ENCODE results near the gene GPR158.
A peak's percentile ranks its signal among the peaks of the same experiment; 100 is the strongest.

Gene GPR158

DNA sequence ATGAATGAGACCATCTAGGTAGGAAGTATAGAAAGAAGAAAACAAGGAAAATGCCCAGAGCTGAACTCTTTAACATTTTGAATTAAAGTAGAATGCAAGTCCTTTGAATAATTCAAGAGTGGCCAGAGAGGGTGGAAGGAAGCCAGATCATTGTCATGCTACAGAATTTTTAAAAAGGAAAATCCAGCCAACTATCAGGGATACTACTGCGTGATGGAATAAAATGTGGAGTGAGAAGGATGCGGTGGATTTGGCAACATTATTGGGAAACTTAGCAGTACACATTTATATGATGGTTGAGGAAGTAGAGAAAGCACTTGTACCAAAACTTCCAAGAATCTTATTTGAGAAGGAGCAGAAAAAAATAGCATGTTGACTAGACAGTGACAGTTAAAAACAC lies 261.6 kb downstream of the GPR158 start:
- DNase-seq = no peak

DNA sequence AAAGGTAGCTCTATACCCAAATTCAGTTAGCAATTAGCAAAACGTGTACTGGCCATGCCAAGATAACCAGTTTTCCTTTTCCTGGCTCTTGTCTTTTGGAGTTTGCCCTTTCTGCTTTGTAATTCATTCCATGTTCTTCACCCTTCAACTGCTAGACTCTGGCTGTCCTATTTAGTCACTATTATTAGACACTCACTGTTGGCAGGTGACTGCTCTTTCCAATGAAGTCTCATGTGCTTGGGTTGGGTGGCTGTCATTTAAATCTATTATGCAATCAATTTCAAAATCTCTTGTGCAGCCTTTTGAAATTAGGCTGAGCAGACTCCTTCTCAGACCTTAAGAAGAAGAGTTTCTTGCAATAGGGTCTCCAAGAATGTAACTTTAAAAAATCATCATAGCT lies 266.5 kb downstream of the GPR158 start:
- DNase-seq = no peak

DNA sequence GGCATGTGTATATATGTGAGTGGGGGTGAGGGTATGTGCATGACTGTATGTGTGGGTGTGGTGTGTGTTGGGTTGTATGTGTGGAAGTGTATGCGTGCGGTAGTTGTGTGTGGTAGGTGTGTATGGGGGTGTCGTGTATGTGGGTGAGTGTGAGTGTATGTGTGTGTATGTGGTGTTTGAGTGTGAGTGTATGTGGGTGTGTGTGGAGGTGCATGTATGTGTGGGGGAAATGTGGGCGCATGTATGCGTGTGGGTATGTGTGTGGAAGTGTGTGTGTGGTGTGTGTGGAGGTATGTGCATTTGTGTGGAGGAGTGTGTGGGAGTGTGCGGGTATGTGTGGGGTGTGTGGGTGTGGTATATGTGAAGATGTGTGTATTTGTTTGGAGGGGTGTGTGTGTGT lies 269.5 kb downstream of the GPR158 start:
- no peak for DNase-seq

DNA sequence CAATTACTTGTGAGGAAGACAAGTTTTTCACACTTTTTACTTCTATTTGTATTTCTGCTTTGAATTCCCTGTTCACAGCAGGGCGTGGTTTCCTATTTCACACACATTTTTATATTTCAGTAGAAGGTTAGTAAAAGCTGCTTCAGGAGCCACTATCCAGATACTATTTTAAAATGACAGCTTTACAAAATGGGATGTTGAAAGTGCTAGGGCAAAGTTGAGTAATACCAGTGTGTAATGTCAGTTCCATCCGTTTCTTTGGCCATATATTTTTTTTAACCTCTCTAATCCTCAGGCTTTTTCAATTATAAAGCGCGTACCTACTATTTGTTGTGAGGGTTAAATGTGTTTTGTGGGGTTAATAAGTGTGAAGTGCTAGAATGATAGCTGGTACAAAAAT lies 276.6 kb downstream of the GPR158 start:
- DNase-seq = no peak

DNA sequence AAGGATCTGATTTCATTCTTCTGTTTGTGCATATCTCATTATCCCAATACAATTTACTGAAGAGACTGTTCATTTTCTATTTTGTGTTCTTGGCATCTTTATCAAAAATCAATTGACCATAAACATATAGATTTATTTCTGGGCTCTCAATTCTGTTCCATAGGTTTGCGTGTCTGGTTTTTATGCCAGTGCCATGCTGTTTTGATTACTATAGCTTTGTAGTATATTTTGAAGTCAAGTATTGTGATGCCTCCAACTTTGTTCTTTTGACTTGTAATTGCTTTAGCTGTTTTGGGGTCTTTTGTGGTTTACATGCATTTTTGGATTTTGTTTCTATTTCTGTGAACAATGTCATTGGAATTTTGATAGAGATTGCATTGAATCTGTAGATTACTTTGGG lies 278.8 kb downstream of the GPR158 start:
- no peak for DNase-seq

DNA sequence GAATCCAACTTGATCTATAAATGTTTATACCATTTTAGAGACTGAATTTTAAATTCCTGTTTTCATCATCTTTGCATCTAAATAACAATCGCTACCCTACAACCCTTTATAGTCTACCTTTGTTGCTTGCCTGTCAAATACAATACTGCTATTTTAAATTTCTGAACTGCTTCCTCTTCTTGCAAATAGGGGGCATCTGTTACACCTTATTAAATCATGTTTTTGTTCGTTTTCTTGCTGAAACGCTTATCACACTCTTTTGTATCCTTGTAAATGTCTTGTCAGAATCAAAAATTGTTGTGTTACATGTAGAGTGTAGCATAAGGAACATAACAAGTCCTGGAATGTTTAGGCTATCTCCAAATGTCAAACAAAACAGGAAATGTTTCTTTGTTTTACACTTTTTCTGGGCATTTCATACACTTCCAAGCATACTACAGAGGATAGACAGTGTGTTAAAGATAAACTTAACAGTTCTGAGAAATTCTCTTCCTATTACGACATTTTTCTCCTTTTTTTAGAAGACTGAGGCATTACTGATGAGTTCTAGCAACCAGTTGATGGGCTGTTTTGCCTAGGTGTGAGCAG lies 281.3 kb downstream of the GPR158 start:
- no peak for DNase-seq

DNA sequence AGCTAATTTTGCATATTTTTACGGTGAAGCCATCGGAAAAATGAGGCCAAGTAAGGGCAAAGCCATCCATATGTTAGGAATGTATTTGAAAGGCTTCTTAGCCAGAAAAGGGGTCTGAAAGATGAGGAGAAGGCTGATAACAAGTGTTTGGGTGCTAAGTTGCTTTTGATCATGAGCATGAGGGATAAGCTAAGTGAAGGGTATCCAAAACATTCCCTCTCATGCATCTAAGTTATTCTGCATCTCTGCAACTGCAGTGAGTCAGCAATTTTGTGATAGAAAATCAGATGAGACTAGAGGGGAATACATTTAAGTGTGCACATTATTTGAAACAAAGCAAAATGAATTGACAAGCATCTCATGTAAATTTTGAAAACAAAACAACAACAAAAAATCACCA lies 282.8 kb downstream of the GPR158 start:
- no peak for DNase-seq

DNA sequence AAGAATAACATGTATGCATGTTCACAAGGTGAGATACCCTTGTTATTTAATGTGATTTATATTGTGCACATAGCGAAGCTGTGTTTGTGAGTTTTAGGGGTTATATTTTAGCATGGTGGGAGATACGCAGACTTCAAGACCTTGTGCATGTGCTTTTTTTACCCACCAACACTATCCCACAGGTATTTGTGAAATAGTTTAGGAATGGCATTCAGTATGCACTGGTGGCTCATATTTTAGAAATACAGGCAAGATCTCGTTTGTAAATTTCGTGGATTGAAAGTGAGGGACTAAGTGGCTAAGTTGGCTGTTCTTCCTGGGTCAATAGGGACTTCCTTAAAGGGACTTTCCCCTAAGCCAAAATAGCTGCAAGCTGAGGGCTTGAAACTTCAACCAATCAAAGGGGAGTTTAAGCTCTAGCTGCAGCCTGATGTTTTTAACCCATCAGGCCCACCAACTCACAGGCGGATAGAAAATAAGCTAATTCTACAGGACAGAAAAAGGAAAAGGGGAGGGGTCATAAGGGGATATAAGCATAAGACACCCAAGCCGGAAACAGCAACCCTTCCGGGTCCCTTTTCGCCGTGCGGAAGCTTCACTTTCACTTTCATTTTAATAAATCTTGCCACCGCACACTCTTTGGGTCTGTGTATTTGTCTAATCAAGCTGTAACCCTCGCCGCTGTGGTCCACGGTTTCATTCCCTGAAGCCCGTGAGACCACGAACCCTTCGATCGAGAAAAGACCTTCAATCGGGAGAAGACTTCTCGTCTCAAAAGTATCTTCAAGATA lies 291.0 kb downstream of the GPR158 start:
- no peak for DNase-seq

DNA sequence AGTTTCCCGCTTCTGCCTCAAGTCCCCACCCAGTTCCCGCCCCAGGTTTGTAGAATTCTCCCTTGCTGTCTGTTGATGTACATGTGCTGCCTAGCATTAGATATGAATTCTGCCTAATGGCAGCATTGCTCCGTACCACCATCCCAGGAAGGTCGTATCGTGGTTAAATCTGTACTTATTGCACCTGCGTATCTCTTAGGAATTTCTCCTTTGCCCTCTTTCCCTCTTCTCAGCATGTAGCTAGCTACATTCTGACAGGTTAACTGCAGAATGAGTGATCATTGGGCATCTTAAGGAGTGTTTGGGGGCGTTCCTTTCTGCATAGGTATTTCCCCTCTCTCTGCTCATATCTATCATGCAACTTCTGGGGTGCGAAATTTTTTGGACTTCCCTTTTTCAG lies 293.1 kb downstream of the GPR158 start:
- no peak for DNase-seq

DNA sequence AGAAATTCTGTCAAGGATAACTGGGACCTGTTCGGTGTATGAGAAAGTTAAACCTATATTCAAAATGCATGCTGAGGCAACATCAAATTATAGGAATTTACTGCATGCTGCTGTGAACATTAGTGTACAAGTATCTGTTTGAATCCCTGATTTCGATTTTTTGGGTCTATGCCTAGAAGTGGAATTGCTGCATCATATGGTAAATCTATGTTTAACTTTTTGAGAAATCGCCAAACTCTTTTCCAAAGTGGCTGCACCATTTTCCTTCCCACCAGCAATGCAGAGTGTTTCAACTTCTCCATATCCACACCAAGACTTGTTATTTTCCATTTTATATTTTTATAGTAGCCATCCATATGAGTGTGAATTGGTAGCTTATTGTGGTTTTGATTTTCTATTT lies 306.7 kb downstream of the GPR158 start:
- no peak for DNase-seq

DNA sequence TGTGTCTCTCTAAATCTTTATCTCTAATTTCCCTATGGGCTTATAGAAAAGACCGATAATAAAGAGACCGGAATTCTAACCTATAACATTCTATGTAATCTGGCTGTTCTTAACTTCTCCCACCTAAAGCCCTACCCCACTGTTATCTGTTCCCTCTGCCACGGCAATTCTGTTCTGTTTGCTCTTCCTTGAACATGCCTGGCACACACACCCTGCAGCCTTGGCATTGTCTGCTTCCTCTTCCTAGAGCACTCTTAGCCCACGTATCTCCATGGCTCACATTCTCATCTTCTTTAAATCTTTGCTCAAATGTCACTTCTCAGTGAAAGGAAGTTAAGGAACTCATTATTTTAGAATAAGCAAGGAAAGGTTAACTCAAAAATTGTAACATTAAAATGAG lies 309.2 kb downstream of the GPR158 start:
- DNase-seq = no peak

DNA sequence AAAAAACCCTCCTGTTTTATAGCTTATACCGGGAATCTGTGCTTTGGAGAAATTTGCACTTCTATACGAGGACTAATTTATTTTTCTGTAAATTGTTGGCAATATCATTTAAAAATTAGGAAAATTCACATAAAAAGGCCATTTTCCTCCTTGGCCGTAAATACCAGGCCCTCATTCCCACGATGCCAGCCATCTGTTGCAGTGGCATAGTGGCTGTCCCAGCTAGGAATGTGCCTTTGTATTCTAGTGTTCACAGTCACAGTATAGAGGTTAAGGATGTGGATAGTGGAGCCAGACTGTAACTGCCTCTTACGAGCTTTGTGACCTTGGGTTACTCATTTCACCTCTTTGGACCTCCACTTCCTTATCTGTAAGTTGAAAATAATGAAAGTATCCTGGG lies 312.5 kb downstream of the GPR158 start:
- DNase-seq = no peak

DNA sequence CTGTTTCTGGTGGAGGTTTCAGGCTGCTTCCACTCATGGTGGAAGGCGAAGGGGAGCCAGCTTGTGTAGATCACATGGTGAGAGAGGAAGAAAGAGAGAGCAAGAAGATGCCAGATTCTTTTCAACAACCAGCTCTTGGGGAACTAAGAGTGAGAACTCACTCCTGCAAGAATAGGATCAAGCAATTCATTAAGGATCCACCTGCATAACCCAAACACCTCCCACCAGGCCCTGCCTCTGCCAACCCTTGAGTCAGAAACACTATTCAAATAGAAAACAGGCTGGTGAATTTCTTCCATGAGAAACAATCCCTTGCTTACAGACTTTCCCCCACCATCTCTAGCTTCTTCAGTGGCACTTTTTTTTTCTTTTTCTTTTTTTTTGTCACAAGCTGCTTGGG lies 317.2 kb downstream of the GPR158 start:
- no peak for DNase-seq

DNA sequence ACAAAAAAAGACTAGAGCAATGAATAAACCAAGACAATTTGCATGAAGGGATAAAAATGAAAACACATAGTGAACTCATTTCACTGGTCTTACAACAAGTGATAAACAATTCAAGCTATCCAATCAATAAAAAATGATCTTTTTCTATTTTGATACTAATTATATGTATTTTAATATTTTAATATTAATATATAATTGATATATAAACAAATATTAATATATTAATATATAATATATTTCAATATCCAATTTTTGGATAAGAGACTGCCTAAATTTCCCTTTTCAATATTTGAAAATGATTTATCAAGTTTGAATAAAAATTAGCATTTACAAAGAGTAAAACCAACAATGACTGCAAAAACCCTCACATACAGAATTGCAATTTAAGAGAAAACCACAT lies 317.9 kb downstream of the GPR158 start:
- DNase-seq = no peak

DNA sequence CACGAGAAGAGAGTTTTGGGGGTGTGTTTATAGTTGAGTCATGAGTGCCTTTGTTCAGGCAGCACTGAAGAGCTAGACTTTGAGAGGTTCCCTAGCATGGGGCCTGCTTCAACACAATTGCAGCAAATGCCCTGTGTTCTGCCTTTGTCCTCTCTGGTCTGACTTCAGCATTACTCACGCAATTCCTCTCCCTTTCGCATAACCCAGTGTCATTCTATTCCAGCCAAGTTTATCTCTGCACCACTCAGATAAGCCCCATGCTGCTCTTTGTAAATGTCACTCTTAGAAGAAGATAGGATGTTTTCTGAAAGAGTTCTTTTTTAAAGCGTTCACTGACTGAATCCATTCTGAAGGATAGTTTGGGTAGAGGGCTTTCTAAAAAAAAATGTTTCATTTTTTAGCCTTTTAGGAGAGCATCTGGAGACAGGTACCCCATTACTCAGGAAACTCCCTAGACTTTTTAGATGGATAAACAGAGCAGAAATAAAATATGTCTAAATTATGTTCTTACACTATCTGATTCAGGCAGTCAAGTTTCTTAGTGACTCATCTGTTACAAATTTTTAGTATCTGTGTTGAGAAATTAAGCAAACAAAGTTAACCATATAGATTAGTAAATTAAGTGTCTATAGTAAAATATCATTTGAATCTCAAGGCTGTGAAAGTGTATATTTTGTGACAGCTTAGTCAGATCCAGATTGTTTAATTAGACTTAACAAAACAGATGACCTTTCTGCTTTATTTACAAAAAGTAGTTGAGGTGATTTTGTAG lies 318.5 kb downstream of the GPR158 start:
- DNase-seq = peak; percentile 4

DNA sequence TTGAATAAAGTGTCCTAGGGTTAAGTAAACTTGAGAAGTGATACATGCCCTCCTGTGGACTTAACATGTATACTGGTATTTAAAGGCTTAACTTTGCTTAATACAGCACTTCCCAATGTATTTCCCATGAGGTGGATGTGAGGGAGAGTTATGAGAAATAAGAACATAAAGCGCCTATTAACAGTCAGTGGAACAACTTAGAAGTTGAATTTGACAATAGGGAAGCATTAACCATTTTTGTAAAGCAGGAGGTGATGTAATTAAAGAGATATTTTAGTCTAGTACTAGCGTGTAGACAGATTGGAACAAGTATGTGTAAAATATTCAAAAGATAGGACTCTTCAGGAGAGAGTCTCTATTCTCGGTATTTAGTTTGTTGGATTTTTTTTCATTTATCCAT lies 322.4 kb downstream of the GPR158 start:
- no peak for DNase-seq

DNA sequence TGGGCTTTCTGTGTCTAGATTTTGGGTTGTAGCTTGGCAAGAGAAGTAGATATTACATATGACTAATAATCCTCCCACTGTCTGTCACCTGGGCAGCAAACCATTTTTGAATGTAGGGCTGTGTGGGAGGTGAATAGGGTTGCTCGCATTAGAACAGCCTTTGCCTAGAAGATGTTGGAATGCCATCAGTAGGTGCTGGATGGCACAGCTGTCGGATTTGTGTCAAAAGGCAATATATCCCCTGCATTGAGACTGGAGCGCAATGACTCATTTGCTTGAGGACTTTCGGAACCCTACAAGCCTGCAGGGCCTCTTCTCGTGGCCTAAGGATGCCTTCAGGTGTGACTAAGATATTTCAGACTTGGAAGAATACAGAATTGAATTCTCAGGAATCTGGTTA lies 323.8 kb downstream of the GPR158 start:
- DNase-seq = no peak

DNA sequence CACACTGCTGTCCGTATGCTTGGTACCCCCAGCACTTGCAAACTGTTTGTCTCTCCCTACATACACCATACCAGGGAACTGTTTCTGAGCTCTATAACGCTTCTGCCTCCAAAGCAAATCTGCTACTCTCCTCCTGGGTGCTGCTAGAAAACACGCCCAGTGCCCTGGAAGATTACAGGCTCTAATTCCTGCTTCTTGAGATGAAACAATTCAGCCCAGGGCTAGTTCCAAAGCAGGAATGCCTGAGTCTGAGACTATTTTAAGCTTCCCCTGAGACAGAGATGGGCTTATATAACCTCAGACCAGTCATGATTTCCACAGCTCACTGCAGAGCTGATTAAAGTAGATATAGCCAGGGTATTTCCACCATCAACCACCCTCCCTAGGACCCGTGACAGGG lies 327.1 kb downstream of the GPR158 start:
- no peak for DNase-seq

DNA sequence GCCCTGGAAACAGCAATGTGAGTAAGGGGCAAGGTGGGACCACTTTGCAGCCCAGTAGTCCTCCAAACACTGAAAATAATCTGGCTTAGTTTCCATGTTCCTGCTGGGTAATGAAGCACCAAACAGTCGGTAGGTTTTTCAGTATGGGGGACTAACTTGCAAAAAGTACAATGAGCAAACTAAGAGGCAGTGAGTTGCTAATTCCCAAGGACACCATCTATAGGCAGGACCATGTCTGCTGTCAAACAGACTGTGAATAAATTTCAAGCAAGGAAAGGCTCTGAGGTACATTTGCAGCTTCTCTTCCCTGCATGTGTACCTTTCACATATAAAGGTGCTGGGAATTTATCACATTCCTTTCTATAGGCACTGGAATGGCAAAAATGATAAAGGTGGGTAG lies 327.7 kb downstream of the GPR158 start:
- DNase-seq = no peak

DNA sequence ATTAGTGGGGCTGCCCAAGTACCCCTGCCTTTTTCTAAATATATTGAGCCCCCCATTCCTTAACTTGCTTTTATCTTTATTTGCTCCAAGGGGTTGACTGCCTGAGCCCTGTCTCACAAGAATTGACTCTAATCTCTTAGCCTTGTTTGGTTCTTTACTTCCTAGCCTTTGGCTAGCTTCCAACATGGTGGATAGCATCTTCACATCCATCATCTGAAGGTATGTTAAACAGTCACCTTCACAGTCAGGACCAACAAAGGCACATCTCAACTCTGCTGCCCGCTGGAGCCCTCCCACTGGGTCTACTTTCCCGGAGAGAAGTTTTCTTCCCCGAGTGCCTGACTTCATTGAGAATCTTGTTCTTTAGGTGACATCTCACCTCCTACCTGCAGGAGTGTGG lies 329.5 kb downstream of the GPR158 start:
- no peak for DNase-seq

DNA sequence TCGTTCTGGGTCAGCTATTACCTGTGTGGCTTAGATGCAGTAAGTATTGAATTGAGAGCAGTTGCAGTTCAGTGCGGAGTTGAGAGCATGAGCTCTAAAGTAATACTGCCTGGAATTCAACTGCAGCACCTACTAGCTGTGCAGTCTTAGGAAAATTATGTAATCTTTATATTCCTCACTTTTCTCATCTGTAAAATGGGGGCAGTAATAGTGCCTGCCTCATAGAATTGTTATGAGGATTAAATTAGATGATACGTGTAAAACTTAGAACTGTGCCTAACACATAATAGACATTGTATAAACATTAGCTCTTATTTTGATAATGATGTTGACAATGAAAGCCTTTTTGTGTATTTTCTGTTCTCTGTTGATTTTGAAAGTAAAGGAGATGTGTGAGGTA lies 330.0 kb downstream of the GPR158 start:
- DNase-seq = no peak

DNA sequence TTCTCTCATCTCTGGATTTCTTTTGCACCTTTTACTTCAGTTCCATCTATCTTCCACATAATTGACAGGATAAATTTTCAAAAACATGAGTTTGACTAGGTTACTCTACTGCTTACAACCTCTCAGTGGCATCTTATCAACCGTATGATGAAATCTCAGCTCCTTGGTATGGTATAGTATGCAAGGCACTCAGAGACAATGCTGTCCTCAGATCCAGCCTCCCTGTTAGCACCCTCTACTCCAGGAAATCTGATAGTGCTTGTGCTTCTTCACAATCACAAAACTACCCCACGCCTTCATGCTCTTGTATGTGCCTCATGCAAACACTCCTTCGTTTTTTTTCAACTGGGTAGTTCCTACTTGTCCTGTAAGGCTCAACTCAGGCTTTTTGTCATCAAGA lies 330.7 kb downstream of the GPR158 start:
- no peak for DNase-seq

DNA sequence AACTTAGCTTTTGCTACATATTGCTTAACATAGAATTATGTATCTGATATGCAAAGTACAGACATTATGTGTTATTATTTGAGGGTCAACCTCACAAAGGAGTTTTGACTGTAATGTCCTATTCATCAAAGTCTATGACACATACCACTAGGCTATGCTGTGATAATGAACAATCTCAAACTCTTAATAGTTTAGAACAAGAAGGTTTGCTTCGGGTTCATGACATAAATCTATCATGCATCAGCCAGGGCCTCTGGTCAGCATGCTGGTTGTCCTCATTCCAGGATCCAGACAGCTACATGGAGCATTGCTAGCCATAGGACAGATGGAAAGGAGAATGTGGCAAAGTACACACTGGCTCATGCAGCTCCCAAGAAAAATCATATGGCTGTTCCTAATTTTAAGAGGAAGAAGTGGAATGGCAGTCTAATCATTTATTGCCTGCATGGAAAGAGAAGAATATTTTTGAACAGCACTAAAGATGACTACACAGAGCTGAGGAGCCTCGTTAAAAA lies 332.1 kb downstream of the GPR158 start:
- no peak for DNase-seq

Measured in hematopoietic multipotent progenitor cell treated with erythropoietin and hydrocortisone succinate and interleukin-3 and kit ligand, for 4 days (in vitro differentiated cells).